GM21447 (cell line): ENCODE data around the gene MMEL1.

Experiments used
- ATAC-seq: cut with Tn5 transposase; IDR thresholded peaks from one replicate; pipeline ENCODE4 v1.9.1; 2021; ENCODE audit not compliant: unreplicated experiment

Gene MMEL1

GRCh38 chr1:2642560-2643413, 10.0 kb upstream of the MMEL1 start:
- ATAC-seq: peak; percentile 72

- no peak for ATAC-seq
Measured at GRCh38 chr1:2642131-2642559, 9.3 kb upstream of the MMEL1 start.

GRCh38 chr1:2641381-2642130, 8.7 kb upstream of the MMEL1 start:
- no peak for ATAC-seq

- ATAC-seq: no peak
Measured at GRCh38 chr1:2640626-2641025, 7.8 kb upstream of the MMEL1 start.

- ATAC-seq: no peak
Measured at GRCh38 chr1:2639607-2640521, 7.0 kb upstream of the MMEL1 start.

- ATAC-seq: no peak
Measured at GRCh38 chr1:2639203-2639602, 6.4 kb upstream of the MMEL1 start.

GRCh38 chr1:2638466-2639115, 5.8 kb upstream of the MMEL1 start:
- no peak for ATAC-seq

GRCh38 chr1:2637442-2638145, 4.8 kb upstream of the MMEL1 start:
- no peak for ATAC-seq

- no peak for ATAC-seq
Measured at GRCh38 chr1:2636733-2637132, 3.9 kb upstream of the MMEL1 start.

- no peak for ATAC-seq
Measured at GRCh38 chr1:2635361-2636010, 2.7 kb upstream of the MMEL1 start.

GRCh38 chr1:2633936-2634491, 1.2 kb upstream of the MMEL1 start:
- ATAC-seq: no peak

GRCh38 chr1:2633366-2633935, 635 bp upstream of the MMEL1 start:
- ATAC-seq: no peak

- no peak for ATAC-seq
Measured at GRCh38 chr1:2632051-2632430, 775 bp downstream of the MMEL1 start.

GRCh38 chr1:2631136-2632050, 1.4 kb downstream of the MMEL1 start:
- no peak for ATAC-seq

- no peak for ATAC-seq
Measured at GRCh38 chr1:2630498-2631135, 2.2 kb downstream of the MMEL1 start.

GRCh38 chr1:2629627-2630497, 3.0 kb downstream of the MMEL1 start:
- ATAC-seq: no peak
